Neural cell (in vitro differentiated cells): Measurements from ENCODE around the gene FOXL3. TPM values are rescaled to one million over a fixed set of nuclear protein-coding genes. Genes with fewer than 3 reads are reported as not detected.

Experiments
- H2AFZ ChIP-seq: fragments of 200-600, 300-800 bp; sonication (generic), shearing (Covaris generic); 2 replicates; pipeline ENCODE4 v1.6.0; 2014; ENCODE audit warnings: low read depth, mild to moderate bottlenecking, antibody characterized with exemption, low read length, moderate library complexity
- H3F3A ChIP-seq: fragments of 200-600 bp; shearing (Covaris generic); 2 replicates; pipeline ENCODE4 v1.6.1; 2016; ENCODE audit warnings: mild to moderate bottlenecking, moderate library complexity, mixed read lengths, antibody characterized with exemption, low read length; ENCODE audit not compliant: insufficient read depth, poor library complexity, severe bottlenecking
- H3K27ac ChIP-seq: fragments of 200-600, 300-800 bp; sonication (generic), shearing (Covaris generic); 2 replicates; pipeline ENCODE4 v1.5.1; 2014; ENCODE audit warnings: mild to moderate bottlenecking, low read length, moderate library complexity
- H3K27me3 ChIP-seq: fragments of 300-800, 200-600 bp; sonication (generic), shearing (Covaris generic); 2 replicates; pipeline ENCODE4 v1.6.0; 2014; ENCODE audit warnings: mild to moderate bottlenecking, low read depth, low read length, moderate library complexity; ENCODE audit not compliant: insufficient read depth
- H3K36me3 ChIP-seq: fragments of 300-800, 200-600 bp; sonication (generic), shearing (Covaris generic); 2 replicates; pipeline ENCODE4 v1.5.1; 2014; ENCODE audit warnings: mild to moderate bottlenecking, antibody characterized with exemption, low read length, moderate library complexity; ENCODE audit not compliant: insufficient read depth
- H3K4me2 ChIP-seq: fragments of 300-800, 200-600 bp; sonication (generic), shearing (Covaris generic); 2 replicates; pipeline ENCODE4 v1.6.0; 2014; ENCODE audit warnings: mild to moderate bottlenecking, low read length
- H3K4me3 ChIP-seq: fragments of 300-800, 200-600 bp; sonication (generic), shearing (Covaris generic); 2 replicates; pipeline ENCODE4 v1.5.1; 2014; ENCODE audit warnings: mild to moderate bottlenecking, low read length, moderate library complexity
- H3K79me2 ChIP-seq: fragments of 200-600 bp; shearing (Covaris generic); replicated peaks from 2 replicates; pipeline ENCODE4 v1.6.0; 2014; ENCODE audit warnings: mild to moderate bottlenecking, low read length, moderate library complexity; ENCODE audit not compliant: insufficient read depth
- H3K9ac ChIP-seq: fragments of 300-800, 200-600 bp; sonication (generic), shearing (Covaris generic); 2 replicates; pipeline ENCODE4 v1.6.1; 2016; ENCODE audit warnings: mild to moderate bottlenecking, low read length, mixed read lengths
- H3K9me2 ChIP-seq: fragments of 200-600 bp; shearing (Covaris generic); 2 replicates; pipeline ENCODE4 v1.6.1; 2016; ENCODE audit warnings: mild to moderate bottlenecking, low read length, mixed read lengths; ENCODE audit not compliant: insufficient read depth
- H3K9me3 ChIP-seq: fragments of 200-600, 300-800 bp; sonication (generic), shearing (Covaris generic); 2 replicates; pipeline ENCODE4 v1.6.1; 2016; ENCODE audit warnings: mild to moderate bottlenecking, mixed run types, low read length, moderate library complexity, mixed read lengths
- H4K20me1 ChIP-seq: fragments of 200-600 bp; shearing (Covaris generic); 2 replicates; pipeline ENCODE4 v1.6.1; 2016; ENCODE audit warnings: mild to moderate bottlenecking, mixed run types; ENCODE audit not compliant: insufficient read depth
- CTCF ChIP-seq: fragments of 450-650 bp; IDR thresholded peaks from 2 replicates; pipeline ENCODE4 v1.5.1; 2014; ENCODE audit warnings: antibody characterized with exemption, mild to moderate bottlenecking, moderate library complexity; ENCODE audit not compliant: poor library complexity, severe bottlenecking
- EP300 ChIP-seq: fragments of 450-650 bp; conservative IDR thresholded peaks from 2 replicates; pipeline ENCODE4 v1.6.1; 2014; ENCODE audit warnings: antibody characterized with exemption, mild to moderate bottlenecking, moderate library complexity; ENCODE audit not compliant: poor library complexity, severe bottlenecking
- EZH2 ChIP-seq: fragments of 200-600, 300-800 bp; shearing (Covaris generic), sonication (generic); IDR thresholded peaks from 2 replicates; pipeline ENCODE4 v1.6.1; 2014; ENCODE audit warnings: antibody characterized with exemption, low read length, borderline replicate concordance, mild to moderate bottlenecking; ENCODE audit not compliant: insufficient read depth, poor library complexity, severe bottlenecking
- POLR2AphosphoS5 ChIP-seq: IDR thresholded peaks from 2 replicates; pipeline ENCODE4 v1.6.1; 2012
- RAD21 ChIP-seq: fragments of 450-650 bp; conservative IDR thresholded peaks from 2 replicates; pipeline ENCODE4 v1.6.1; 2014; ENCODE audit warnings: antibody characterized with exemption, mild to moderate bottlenecking, moderate library complexity
- REST ChIP-seq: IDR thresholded peaks from 2 replicates; pipeline ENCODE4 v1.6.1; 2012; ENCODE audit warnings: borderline replicate concordance
- TAF1 ChIP-seq: IDR thresholded peaks from 2 replicates; pipeline ENCODE4 v1.6.1; 2012; ENCODE audit warnings: low read depth
- polyA plus RNA-seq: library from polyadenylated mRNA; depleted of rRNA; stranded (reverse); fragments of >200 nt; gene quantifications from 2 replicates; pipeline ENCODE4 v1.2.3, GENCODE V29; 2014

FOXL3 gene
- polyA plus RNA-seq, 1 donor from 2014 or later: not detected

GRCh38 chr7:302054-302992 lies 12.4 kb downstream of the FOXL3 start:
- H3K4me3 ChIP-seq: no peak overlapping the region
- H2AFZ ChIP-seq: no peak overlapping the region
- H3K9me3 ChIP-seq: no peaks in the 10 kb centered on the region
- no peak overlapping the region for H3K27ac ChIP-seq
- H3K36me3 ChIP-seq: no peaks in the 10 kb centered on the region
- no peaks in the 10 kb centered on the region for H3K79me2 ChIP-seq
- no peaks in the 10 kb centered on the region for H4K20me1 ChIP-seq
- no peak for TF ChIP-seq RAD21
- TF ChIP-seq POLR2AphosphoS5: no peak
- TF ChIP-seq EZH2: no peak
- no peak for TF ChIP-seq REST
- TF ChIP-seq TAF1: no peak
- H3K27me3 ChIP-seq: no peaks in the 10 kb centered on the region
- no peaks in the 10 kb centered on the region for H3K9me2 ChIP-seq
- no peak overlapping the region for H3K9ac ChIP-seq
- H3F3A ChIP-seq: no peaks in the 10 kb centered on the region
- H3K4me2 ChIP-seq: no peak overlapping the region

- no peak overlapping the region for H3K9ac ChIP-seq
- H3K9me3 ChIP-seq: no peaks in the 10 kb centered on the region
- TF ChIP-seq TAF1: no peak
- no peak for TF ChIP-seq EP300
- no peak for TF ChIP-seq POLR2AphosphoS5
- no peak for TF ChIP-seq CTCF
- H2AFZ ChIP-seq: no peak overlapping the region
- no peaks in the 10 kb centered on the region for H3K27me3 ChIP-seq
- no peaks in the 10 kb centered on the region for H3F3A ChIP-seq
- no peaks in the 10 kb centered on the region for H4K20me1 ChIP-seq
- H3K4me2 ChIP-seq: no peak overlapping the region
- no peaks in the 10 kb centered on the region for H3K79me2 ChIP-seq
- no peaks in the 10 kb centered on the region for H3K36me3 ChIP-seq
- no peak overlapping the region for H3K27ac ChIP-seq
- no peaks in the 10 kb centered on the region for H3K9me2 ChIP-seq
- no peak overlapping the region for H3K4me3 ChIP-seq
These were observed 13.5 kb downstream of the FOXL3 start for GRCh38 chr7:303425-303824.
